ENCODE measurements around the gene RPS2.

DNA sequence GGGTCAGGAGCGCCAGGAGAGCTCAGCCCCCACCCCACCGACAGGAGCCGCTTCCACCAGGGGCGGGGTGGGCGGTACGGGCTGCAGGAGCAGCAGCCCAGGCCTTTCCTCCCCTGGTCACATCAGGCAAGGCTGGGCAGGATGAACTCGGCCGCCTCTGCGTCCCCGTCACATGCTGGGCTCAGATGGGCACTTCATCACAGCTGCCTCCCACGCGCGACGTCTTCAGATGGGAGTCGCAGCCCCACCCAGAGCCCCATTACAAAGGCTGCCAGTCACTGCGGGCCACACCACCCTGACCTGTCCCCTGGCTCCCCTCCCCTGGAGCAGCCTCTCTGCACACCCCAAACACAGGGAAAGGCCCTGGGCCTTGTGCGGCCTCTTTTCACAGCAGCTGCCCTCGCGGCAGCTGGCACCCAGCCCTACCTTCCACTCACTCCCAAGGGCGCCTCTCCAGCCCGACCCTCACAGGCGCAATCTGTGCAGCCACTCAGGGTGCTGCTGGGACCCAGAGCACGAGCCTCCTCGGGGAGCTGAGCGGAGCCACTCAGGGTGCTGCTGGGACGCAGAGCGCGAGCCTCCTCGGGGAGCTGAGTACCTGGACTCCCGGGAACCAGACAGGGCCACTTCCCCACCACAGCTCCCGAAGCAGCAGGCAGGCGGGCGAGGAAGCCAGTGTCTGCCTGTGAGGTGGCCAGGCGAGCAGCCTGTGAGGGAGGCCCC is 40.3 kb upstream of the RPS2 start:
- TF ChIP-seq POLR2AphosphoS5 (IDR thresholded peaks at IDR 0.05; ENCODE audit: low read depth, low read length) (no peak), POLR2A (IDR thresholded peaks at IDR 0.05; ENCODE audit: low read depth, low read length) (no peak; the same call in 1 of the 2 replicates)

All from GM12892 (cell line).